ENCODE measurements around the gene KIF26A.

The KIF26A gene

GRCh38 chr14:104112609-104113571 lies 25.5 kb upstream of the KIF26A start:
- no peak for DNase-seq (ENCODE audit: low spot score)

GRCh38 chr14:104113631-104114420 lies 24.6 kb upstream of the KIF26A start:
- DNase-seq (ENCODE audit: low spot score): peak; percentile 57

DNA sequence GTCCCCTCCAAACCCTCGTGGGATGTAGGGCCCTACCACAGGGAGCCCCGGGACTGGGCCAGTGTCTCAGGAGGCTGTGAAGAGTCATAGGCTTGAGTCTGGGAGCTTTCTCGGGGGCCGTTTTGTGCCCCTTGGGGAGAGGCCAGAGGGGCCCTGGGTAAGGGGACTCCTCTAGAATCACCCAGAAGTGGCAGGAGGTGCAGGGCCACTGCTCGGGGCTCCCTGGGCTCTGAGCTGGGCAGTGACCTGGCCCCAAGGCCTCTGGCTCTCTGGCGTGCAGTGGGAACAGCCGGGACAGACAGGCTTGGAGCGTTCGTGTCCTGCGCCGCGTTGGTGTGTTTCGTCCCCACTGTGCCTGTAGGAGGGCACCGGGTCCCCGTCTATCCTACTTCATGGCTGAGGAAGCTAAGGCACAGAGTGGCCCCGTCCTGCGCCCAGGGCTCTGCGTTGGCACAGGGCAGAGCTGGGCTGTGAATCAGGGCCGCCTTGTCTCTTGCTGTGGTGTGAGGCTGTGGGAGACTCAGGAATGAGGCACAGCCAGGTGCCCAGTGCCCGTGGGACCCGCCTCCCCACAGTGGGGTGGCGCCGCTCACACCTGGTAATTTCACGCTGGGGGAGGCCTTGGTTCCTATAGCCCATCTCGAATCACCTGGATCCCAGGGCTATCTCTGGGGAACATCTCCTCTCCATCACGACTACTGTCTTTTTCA lies 23.8 kb upstream of the KIF26A start:
- DNase-seq (ENCODE audit: low spot score): peak; percentile 46

DNA sequence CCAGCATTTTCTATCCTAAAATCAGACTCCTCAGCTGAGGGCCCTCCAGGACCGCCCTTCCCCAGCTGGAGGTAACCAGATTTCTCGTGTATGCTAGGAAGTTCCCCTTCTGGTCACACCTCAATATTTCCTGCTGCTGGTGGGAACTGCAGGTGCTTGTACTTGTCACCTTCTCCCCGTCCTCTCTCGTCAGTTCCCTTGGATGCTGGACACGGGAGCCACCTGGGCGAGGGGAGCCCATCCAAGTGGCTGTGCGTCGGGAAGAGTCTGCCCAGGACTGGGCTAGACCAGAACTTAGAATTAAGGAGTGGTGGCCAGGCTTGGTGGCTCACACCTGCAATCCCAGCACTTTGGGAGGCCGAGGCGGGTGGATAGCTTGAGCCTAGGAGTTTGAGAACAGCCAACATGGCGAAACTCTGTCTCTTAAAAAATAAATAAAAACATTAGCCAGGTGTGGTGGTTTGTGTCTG lies 23.2 kb upstream of the KIF26A start:
- no peak for DNase-seq (ENCODE audit: low spot score)

GRCh38 chr14:104115691-104116287 lies 22.6 kb upstream of the KIF26A start:
- peak; percentile 58 for DNase-seq (ENCODE audit: low spot score)

- peak; percentile 51 for DNase-seq (ENCODE audit: low spot score)
Observed at GRCh38 chr14:104116288-104116755, 22.1 kb upstream of the KIF26A start.

- peak; percentile 46 for DNase-seq (ENCODE audit: low spot score)
Observed at GRCh38 chr14:104116756-104117340, 21.5 kb upstream of the KIF26A start.

- DNase-seq (ENCODE audit: low spot score): peak; percentile 38
Observed at GRCh38 chr14:104117341-104118005, 20.9 kb upstream of the KIF26A start.

DNA sequence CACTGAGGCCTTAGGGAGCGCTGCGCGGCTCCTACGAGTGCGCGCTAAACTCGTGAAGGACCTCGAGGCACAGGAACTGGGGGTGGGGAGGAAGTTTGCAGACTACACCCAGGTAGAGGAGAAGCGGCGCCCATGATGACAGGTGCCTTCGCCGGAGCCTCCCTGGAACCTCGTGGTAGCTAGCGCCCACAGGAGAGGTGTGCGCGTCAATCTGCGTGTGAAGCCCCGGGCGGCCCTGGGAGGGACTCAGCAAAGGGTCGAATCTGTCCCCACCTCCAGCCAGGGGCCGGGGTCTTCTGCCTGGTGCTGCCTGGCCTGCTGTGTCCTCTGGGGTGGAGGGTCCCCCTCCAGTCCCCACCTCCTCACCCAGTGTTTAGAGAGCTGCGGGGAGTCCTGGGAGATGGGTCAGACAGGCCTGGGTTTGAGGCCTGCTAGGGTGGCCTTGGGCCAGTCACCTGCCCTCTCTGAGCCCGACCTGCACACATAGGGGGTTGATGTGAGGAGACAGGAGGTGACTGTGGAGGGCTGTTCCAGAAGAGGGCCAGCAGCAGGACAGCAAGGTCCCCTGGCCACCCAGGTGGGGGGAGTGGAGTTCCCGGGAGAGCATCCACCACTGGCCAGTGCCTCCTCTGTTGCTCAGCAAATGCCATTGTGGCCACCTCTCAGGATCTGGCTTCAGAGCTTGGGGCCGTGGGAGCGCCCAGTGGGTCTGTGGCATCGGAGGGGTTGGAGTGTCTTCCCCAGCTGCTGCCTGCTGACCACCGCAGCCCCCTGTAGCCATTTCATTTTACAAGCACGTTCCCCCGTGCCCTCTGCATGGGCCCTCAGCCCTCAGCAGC lies 20.2 kb upstream of the KIF26A start:
- no peak for DNase-seq (ENCODE audit: low spot score)

DNA sequence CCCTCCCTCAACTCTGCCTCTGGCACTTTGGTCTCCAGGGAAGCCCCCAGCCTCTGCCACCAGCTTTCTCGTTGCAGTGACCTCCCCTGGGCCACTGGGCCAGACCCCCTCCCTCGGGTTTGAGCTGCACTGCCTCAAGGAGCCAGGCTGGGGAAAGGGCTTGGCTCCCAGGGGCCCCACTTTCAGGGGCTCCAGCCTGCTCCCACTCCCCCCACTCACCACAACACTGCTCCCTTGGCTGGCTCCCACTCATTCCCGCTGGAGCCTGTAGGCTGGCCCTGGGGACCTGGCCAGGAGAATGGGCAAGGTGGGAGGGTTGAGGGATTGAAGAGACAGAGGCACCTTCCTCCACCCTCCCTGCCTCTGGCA lies 19.3 kb upstream of the KIF26A start:
- no peak for DNase-seq (ENCODE audit: low spot score)

- DNase-seq (ENCODE audit: low spot score): peak; percentile 45
Observed at GRCh38 chr14:104119488-104120251, 18.7 kb upstream of the KIF26A start.

DNA sequence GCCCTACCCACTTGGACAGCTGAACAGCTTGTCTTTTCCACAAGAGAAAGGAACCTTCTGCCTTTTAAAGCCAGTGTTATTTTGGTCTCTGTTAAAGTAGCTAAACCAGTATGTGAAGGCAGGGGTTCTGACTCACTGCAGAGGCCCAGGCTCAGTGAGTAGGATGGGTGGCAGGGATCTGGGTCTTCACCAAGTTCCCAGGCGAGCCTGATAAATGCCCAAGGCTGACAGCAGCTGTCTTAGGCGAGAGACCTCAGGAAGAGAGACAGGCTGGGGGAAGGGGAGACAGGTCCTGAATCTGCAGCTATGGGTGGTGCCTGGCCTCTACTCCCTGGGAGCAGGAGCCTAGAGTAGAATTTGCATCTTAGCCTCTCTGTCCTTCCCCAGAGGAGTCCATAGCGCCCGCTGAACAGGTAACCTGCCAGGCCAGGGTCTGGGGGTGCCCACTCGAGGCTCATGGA lies 18.1 kb upstream of the KIF26A start:
- DNase-seq (ENCODE audit: low spot score): peak; percentile 42

DNA sequence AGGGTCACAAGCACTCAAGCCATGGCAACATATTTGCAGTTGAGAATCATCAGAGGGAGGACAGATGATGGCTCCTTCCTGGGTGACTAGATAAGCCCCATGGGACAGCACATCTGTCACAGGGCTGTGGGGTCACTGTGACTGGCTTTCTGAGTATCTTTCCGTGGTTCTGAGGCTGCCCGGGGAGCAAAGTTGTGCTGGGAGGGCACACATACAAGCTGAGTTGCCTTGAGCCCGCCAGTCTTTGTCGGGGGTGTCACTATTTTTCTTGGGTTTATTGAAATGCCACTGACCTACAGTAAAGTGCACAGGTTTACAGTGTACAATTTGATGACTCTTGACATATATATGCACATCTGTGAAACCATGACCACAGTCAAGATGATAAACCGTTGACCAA lies 17.2 kb upstream of the KIF26A start:
- no peak for DNase-seq (ENCODE audit: low spot score)

- DNase-seq (ENCODE audit: low spot score): no peak
Observed at GRCh38 chr14:104123879-104124278, 14.5 kb upstream of the KIF26A start.

DNA sequence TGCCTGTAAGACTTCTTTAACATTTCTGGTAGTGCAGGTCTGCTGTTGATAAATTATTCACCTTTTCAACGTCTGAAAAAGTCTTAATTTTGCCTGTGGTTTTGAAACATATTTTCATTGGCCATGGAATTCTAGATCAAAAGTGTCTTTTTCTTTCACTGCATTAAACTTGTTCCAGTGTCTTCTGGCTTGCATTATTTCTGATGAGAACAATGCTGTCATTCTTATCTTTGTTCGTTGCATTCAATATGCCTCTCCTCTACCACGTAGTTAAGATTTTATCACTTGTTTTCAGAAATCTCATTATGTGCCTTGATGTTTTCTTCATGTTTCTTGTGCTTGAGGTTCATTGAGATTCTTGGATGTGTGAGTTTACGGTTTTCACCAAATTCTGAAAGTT lies 13.4 kb upstream of the KIF26A start:
- no peak for DNase-seq (ENCODE audit: low spot score)

- no peak for DNase-seq (ENCODE audit: low spot score)
Observed at GRCh38 chr14:104126753-104127152, 11.6 kb upstream of the KIF26A start.

- DNase-seq (ENCODE audit: low spot score): no peak
Observed at GRCh38 chr14:104128981-104129380, 9.4 kb upstream of the KIF26A start.

GRCh38 chr14:104129556-104129955 lies 8.8 kb upstream of the KIF26A start:
- no peak for DNase-seq (ENCODE audit: low spot score)
